GM11168 (cell line): ENCODE data around the gene GSTA2.
"Not testable (repeated sequence)": the region's sequence is repeated elsewhere in the genome, so short reads cannot be mapped to it uniquely, and the experiment has no call there.

Experiments used
- in situ Hi-C: fragments of 300-500 bp; cut with MboI; formaldehyde crosslinking; loops from one replicate; pipeline ENCODE4 v1.12.0; 2022; ENCODE audit warnings: low sequenced_read_pairs; ENCODE audit not compliant: unreplicated experiment

GSTA2 gene

GRCh38 chr6:52763322-52763916 lies at the start of gene GSTA2:
Gene GSTA2, minus strand, starts transcription at chr6:52763475. Its CDS starts 5,528 bp downstream, at chr6:52757947.
- in situ Hi-C loops: not testable (repeated sequence)

DNA sequence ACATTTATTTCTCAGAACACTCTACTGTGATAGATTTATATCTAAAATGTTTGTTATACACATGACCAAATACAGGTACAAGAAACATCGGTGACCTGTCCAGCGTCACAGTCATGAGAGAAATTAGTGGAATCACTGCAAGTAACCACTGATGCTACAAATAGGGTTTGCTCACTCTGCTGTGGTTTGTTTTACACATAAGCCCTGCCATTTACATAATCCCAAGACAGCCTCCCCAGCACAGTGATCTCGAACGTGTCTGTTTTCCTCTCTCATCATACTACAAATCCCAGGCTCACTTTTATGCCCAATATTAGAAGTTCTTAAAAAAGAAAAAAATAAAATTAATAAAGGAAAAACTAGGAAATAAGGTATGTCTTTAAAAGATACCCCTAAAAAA lies 46.5 kb upstream of the GSTA2 start:
- in situ Hi-C loops: loop anchor here (5.0 kb wide), 1 partner anchor 42 kb away; no protein-coding TSS in a partner anchor

GRCh38 chr6:52808660-52809059 lies 45.4 kb upstream of the GSTA2 start:
- in situ Hi-C loops: loop anchor here (5.0 kb wide), 1 partner anchor 41 kb away; no protein-coding TSS in a partner anchor

GRCh38 chr6:52803668-52804255 lies 40.5 kb upstream of the GSTA2 start, which contains the start of gene GSTA1:
Gene GSTA1, minus strand, starts transcription at chr6:52803816. Its CDS starts 4,549 bp downstream, at chr6:52799267.
- in situ Hi-C loops: not testable (repeated sequence)

DNA sequence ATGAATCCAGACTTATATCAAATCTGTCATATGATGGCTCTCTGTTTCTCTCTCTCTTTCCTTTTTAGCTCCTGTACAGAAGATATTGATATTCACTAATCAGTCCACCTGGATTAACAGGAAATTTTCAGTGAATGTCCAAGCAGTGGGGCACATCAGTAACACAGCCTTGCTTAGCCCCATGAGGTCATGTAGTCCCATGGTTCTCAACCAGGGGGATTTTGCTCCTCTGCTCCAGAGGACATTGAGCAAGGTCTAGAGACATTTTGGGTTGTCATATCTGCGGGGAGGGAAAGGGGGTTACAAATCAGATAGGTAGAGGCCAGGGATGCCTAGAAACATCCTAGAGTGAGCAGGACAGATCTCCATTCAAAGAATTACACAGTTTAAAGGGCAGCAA lies 39.5 kb upstream of the GSTA2 start:
- in situ Hi-C loops: no loop called here

GRCh38 chr6:52801188-52801841 lies 38.0 kb upstream of the GSTA2 start:
- in situ Hi-C loops: no loop called here

GRCh38 chr6:52799272-52799671 lies 36.0 kb upstream of the GSTA2 start:
- in situ Hi-C loops: not testable (repeated sequence)

- in situ Hi-C loops: not testable (repeated sequence)
Measured at GRCh38 chr6:52794366-52794765, 31.1 kb upstream of the GSTA2 start.

DNA sequence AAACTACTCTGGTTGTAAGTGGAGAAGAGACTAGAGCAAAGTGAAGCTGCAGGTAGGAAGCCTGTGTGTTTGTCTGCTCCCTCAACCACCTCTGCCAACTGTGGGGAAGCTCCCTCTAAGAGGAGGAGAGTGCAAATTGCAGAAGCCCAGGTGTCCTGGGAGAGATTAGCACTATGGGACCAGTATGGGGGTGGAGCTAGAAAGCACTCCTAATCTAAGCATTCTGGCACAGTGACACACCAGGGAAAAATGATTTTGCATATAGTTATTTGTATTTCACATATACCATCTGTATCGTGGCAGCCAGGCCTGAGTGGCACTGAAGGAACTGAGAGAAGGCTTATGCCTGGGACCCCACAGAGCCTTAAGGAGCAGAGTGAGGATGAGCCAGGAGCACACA lies 27.6 kb upstream of the GSTA2 start:
- in situ Hi-C loops: no loop called here

- in situ Hi-C loops: loop anchor here (5.0 kb wide), 1 partner anchor 38 kb away; no protein-coding TSS in a partner anchor
Measured at GRCh38 chr6:52789658-52790057, 26.4 kb upstream of the GSTA2 start.

DNA sequence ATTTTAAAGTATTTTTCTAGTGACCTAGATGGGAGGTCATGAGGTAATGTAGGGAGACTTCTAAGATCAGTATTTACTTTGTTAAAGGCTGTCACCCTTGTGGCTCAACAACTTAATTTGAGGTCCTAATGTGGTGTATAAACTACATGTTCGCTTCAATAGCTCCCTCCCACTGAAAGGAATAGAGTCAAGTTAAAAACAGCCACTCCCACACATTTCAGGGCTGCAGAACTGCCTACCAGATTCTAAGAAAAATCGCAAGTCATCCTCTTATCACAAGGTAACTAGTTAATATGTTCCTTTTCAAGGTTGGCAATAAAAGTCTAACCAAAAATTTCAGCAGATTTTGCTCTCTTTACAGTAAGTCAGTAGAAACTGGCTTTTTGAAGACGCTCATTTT lies 25.2 kb upstream of the GSTA2 start:
- in situ Hi-C loops: loop anchor here (5.0 kb wide), 1 partner anchor 39 kb away; no protein-coding TSS in a partner anchor

GRCh38 chr6:52787917-52788316 lies 24.6 kb upstream of the GSTA2 start:
- in situ Hi-C loops: loop anchor here (5.0 kb wide), 1 partner anchor 39 kb away; no protein-coding TSS in a partner anchor

- in situ Hi-C loops: loop anchor here (5.0 kb wide), 1 partner anchor 41 kb away; no protein-coding TSS in a partner anchor
Measured at GRCh38 chr6:52786249-52786956, 23.1 kb upstream of the GSTA2 start.

GRCh38 chr6:52782696-52783274 lies 19.5 kb upstream of the GSTA2 start:
- in situ Hi-C loops: not testable (repeated sequence)

DNA sequence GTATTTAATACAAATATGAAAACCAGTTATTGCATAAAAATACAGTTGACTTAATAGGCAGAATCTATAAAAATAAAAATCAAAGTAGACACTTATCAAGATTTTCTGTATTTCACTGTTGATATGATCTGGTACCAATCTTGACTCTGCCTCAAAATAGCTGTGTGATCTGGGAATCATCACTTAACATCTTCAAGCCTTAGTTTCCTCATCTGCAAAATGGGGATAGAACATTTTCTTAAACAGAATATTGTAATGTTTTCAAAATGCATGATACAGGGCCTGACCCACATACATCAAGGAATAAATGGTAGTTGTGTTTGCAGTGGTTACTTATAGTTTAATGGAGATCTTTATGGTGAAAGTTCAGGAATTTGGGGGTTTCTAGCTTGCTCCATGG lies 18.9 kb upstream of the GSTA2 start:
- in situ Hi-C loops: not testable (repeated sequence)

GRCh38 chr6:52779237-52779636 lies 16.0 kb upstream of the GSTA2 start:
- in situ Hi-C loops: no loop called here

GRCh38 chr6:52776711-52777351 lies 13.6 kb upstream of the GSTA2 start:
- in situ Hi-C loops: not testable (repeated sequence)

GRCh38 chr6:52769399-52769798 lies 6.1 kb upstream of the GSTA2 start:
- in situ Hi-C loops: loop anchor here (5.0 kb wide), 1 partner anchor 38 kb away; no protein-coding TSS in a partner anchor

DNA sequence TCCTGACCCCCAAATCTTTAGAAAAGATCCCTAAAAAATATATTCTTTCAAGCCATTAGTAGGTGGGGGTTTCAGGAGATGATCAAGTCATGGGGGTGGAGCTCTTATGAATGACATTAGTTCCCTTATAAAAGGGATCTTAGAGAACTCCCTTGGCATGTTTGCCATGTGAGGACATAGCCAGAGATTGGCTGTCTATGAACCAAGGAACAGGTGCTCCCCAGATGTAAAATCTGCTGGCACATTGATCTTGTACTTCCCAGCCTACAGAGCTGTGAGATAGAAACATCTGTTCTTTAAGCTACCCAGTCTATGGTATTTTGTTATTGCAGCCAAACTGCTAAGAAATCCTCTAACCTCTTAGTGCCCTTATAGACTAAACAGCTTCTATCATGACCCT lies 4.4 kb upstream of the GSTA2 start:
- in situ Hi-C loops: loop anchor here (5.0 kb wide), 1 partner anchor 40 kb away; no protein-coding TSS in a partner anchor
